Osteocyte (in vitro differentiated cells): ENCODE results near the gene CLK2. TPM values are rescaled to one million over a fixed set of nuclear protein-coding genes. Genes with fewer than 3 reads are reported as not detected.
"Not testable (repeated sequence)": the region's sequence is repeated elsewhere in the genome, so short reads cannot be mapped to it uniquely, and the experiment has no call there.

Experiments
- DNase-seq: peaks from one replicate; pipeline ENCODE4 v3.0.0; 2021; ENCODE audit warnings: mixed read lengths; ENCODE audit not compliant: unreplicated experiment; ENCODE audit errors: extremely low spot score
- H3K27ac Mint-ChIP-seq: one replicate; pipeline ENCODE4 v1.8.0; 2021; ENCODE audit warnings: mild to moderate bottlenecking, mixed read lengths; ENCODE audit not compliant: unreplicated experiment
- H3K27me3 Mint-ChIP-seq: one replicate; pipeline ENCODE4 v1.8.0; 2021; ENCODE audit warnings: mixed read lengths; ENCODE audit not compliant: unreplicated experiment
- H3K36me3 Mint-ChIP-seq: one replicate; pipeline ENCODE4 v1.8.0; 2021; ENCODE audit warnings: mixed read lengths; ENCODE audit not compliant: unreplicated experiment
- H3K4me1 Mint-ChIP-seq: one replicate; pipeline ENCODE4 v1.8.0; 2021; ENCODE audit warnings: mixed read lengths; ENCODE audit not compliant: unreplicated experiment
- H3K4me3 Mint-ChIP-seq: one replicate; pipeline ENCODE4 v1.8.0; 2021; ENCODE audit warnings: mild to moderate bottlenecking, moderate library complexity, mixed read lengths; ENCODE audit not compliant: unreplicated experiment
- H3K9me3 Mint-ChIP-seq: one replicate; pipeline ENCODE4 v1.8.0; 2021; ENCODE audit warnings: mixed read lengths; ENCODE audit not compliant: unreplicated experiment
- total RNA-seq: library from RNA; stranded (reverse); gene quantifications from 2 replicates; pipeline ENCODE4 v1.2.1, GENCODE V29; 2021
- TF ChIP-seq, protein P1 (sequence below): fragments of 200-600 bp; sonication (generic); IDR thresholded peaks from 2 replicates; pipeline ENCODE4 v1.5.0; 2021; ENCODE audit warnings: antibody characterized with exemption, mild to moderate bottlenecking, moderate library complexity

CLK2 gene
- total RNA-seq, 1 donor from 2014 or later, result 63.5 TPM

DNA sequence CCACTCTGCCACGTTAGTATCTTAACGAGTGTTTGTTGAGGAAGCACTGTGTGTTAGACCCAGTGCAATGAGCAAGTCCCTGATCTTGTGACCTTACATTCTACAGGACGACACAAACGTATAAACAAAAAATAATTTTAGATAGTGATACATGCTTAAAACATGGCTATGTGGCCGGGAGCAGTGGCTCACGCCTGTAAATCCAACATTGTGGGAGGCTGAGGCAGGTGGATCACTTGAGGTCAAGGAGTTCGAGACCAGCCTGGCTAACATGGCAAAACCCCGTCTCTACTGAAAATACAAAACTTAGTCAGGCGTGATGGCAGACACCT lies 45.2 kb downstream of the CLK2 start:
- TF ChIP-seq, protein P1, sequence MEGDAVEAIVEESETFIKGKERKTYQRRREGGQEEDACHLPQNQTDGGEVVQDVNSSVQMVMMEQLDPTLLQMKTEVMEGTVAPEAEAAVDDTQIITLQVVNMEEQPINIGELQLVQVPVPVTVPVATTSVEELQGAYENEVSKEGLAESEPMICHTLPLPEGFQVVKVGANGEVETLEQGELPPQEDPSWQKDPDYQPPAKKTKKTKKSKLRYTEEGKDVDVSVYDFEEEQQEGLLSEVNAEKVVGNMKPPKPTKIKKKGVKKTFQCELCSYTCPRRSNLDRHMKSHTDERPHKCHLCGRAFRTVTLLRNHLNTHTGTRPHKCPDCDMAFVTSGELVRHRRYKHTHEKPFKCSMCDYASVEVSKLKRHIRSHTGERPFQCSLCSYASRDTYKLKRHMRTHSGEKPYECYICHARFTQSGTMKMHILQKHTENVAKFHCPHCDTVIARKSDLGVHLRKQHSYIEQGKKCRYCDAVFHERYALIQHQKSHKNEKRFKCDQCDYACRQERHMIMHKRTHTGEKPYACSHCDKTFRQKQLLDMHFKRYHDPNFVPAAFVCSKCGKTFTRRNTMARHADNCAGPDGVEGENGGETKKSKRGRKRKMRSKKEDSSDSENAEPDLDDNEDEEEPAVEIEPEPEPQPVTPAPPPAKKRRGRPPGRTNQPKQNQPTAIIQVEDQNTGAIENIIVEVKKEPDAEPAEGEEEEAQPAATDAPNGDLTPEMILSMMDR, result no peak
- Mint-ChIP-seq H3K4me1 (peaks cover 48% of the 10 kb centered on the region), H3K4me3 (peak overlapping the region; percentile 82), H3K9me3 (no peaks in the 10 kb centered on the region), H3K36me3 (no peaks in the 10 kb centered on the region), H3K27ac (peak overlapping the region; percentile 93), H3K27me3 (no peaks in the 10 kb centered on the region)
- DNase-seq, result no peak

DNA sequence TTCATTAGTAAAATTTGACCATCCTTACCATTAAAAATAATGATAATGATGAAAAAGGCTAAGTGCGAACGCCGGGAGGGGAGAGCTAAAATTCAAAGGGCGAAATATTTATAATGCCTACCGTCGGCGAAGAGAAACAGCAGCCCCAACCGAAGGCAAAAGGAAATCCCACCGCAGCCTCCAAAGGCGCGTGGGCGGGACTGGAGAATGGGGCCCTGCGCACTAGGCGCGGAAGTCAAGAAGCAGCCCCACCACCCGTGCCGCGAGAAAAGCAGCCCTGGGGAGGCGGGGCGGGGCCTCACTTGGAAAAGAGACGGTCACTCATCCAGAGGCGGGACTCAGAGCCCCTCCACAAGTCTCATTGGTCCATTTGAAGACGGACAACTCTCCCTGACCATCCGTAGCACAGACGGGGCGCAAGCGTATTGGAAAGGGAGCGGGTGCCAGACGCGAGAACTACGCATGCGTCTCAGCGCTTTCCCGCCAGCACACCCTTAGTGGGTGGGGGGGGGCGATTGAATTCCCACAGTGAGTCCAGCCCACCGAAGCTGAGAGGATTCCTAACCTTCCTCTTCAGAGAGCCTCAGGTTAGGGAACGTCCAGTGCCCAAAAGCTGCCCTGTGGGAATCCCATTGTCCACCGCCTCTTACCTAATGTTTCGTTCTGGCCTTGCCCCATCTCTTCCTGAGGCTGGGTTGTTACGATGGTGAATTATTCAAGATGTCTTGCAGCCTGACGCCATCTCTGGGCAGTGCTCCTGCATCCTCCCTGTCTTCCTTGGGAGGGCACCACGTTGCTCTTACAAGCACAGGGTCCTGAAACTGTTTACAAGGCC lies 45.8 kb downstream of the CLK2 start:
- H3K4me1 Mint-ChIP-seq, result peaks cover 45% of the 10 kb centered on the region
- no peaks in the 10 kb centered on the region for H3K27me3 Mint-ChIP-seq
- TF ChIP-seq, protein P1, result no peak
- peak; percentile 99 for DNase-seq
- no peaks in the 10 kb centered on the region for H3K9me3 Mint-ChIP-seq
- peak overlapping the region; percentile 93 for H3K27ac Mint-ChIP-seq
- no peaks in the 10 kb centered on the region for H3K36me3 Mint-ChIP-seq
- peak overlapping the region; percentile 82 for H3K4me3 Mint-ChIP-seq

DNA sequence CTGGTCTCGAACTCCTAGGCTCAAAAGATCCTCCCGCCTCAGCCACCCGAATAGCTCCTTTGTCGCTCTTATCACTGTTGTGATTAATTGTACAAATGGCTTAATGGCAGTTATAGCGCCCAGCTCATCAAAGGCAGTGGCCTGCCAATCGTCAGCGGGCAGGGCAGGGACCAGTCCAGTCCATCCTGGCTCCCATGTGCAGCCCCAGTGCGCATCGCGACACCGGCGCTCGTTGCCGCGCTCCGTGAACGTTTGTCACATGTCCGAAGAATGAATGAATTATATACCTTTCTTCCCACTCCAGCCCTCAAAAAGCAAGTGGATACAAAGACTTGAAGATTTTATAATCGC lies 46.4 kb downstream of the CLK2 start:
- Mint-ChIP-seq H3K36me3 (no peaks in the 10 kb centered on the region), H3K27me3 (no peaks in the 10 kb centered on the region), H3K4me1 (peaks cover 39% of the 10 kb centered on the region), H3K27ac (peak overlapping the region; percentile 93), H3K9me3 (no peaks in the 10 kb centered on the region), H3K4me3 (peak overlapping the region; percentile 82)
- TF ChIP-seq, protein P1, result peak; percentile 6
- no peak for DNase-seq

DNA sequence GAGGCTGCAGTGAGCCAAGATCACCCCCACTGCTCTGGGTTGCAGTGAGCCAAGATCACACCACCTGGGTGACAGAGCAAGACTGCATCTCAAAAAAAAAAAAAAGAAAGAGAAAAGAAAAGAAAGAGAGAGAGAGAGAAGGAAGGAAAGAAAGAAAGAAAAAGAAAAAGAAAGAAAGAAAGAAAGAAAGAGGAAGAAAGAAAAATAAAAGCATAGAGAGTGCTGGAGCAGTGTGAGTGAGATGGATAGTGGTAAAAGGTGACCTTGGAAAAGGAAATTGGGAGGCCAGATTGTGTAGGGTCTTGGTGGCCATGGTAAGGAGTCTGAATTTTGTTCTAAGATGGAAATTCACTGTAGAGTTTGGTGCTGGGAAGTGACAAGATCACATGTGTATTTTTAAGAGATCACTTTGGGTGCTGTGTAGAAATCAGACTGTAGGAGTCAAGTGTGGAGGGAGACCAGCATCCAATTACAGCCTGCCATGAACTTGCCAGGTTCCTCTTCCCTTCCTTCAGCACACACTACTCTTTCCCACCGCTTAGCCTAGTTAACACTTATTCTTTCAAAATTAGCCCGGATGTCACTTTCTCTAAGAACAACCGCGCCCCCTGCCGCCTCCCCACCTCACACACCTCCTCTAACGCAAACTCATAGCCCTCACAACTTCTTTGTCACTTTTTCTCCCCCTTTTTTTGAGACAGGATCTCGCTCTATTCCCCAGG lies 47.0 kb downstream of the CLK2 start:
- Mint-ChIP-seq H3K36me3 (no peaks in the 10 kb centered on the region), H3K27ac (peak overlapping the region; percentile 93), H3K27me3 (no peaks in the 10 kb centered on the region), H3K9me3 (no peaks in the 10 kb centered on the region), H3K4me1 (peaks cover 35% of the 10 kb centered on the region), H3K4me3 (peak overlapping the region; percentile 82)
- TF ChIP-seq, protein P1, result peak; percentile 73
- no peak for DNase-seq

DNA sequence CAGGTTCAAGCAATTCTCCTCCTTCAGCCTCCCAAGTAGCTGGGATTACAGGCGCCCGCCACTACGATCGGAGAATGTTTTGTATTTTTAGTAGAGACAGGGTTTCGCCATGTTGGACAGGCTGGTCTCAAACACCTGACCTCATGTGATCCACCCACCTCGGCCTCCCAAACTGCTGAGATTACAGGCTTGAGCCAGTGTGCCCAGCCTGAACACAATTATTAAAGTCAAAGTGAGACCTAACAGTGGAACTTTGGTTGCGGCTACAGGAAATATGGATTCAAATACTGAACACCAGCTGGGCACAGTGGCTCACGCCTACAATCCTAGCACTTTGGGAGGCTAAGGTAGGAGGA lies 47.9 kb downstream of the CLK2 start:
- not testable (repeated sequence) for H3K9me3 Mint-ChIP-seq, DNase-seq, H3K27me3 Mint-ChIP-seq, H3K4me3 Mint-ChIP-seq, H3K36me3 Mint-ChIP-seq
- Mint-ChIP-seq H3K27ac (peak overlapping the region; percentile 93), H3K4me1 (peaks cover 33% of the 10 kb centered on the region)
